Measurements from ENCODE around the gene EGFL6.
"Not testable (repeated sequence)": the region's sequence is repeated elsewhere in the genome, so short reads cannot be mapped to it uniquely, and the experiment has no call there.

EGFL6 gene

DNA sequence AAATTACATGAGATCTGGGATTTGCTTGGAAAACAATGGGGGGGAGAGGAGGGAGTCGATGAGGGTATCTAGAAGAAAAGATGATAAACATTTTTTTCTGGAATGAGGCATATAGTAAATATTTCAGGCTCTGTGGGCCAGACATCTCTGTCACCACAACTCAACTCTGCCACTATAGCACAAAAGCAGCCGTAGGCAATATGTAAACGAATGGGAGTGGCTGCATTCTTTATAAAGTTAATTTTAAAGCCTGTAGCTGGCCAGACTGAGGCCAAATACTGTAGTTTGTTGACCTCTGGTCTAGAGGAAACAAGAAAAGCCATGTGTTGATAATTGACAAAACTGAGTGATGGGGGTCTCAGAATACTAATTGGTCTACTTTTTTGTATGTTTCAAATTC lies 69.4 kb downstream of the EGFL6 start:
- H3K4me3 ChIP-seq (ENCODE audit: low read depth, low read length), result no peak overlapping the region
- TF ChIP-seq, protein P1, sequence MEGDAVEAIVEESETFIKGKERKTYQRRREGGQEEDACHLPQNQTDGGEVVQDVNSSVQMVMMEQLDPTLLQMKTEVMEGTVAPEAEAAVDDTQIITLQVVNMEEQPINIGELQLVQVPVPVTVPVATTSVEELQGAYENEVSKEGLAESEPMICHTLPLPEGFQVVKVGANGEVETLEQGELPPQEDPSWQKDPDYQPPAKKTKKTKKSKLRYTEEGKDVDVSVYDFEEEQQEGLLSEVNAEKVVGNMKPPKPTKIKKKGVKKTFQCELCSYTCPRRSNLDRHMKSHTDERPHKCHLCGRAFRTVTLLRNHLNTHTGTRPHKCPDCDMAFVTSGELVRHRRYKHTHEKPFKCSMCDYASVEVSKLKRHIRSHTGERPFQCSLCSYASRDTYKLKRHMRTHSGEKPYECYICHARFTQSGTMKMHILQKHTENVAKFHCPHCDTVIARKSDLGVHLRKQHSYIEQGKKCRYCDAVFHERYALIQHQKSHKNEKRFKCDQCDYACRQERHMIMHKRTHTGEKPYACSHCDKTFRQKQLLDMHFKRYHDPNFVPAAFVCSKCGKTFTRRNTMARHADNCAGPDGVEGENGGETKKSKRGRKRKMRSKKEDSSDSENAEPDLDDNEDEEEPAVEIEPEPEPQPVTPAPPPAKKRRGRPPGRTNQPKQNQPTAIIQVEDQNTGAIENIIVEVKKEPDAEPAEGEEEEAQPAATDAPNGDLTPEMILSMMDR (IDR thresholded peaks at IDR 0.05; ENCODE audit: low read depth, low read length, missing control alignments), result no peak
- no peak for DNase-seq
- no peaks in the 10 kb centered on the region for H3K27me3 ChIP-seq (replicated peaks)
- no peaks in the 10 kb centered on the region for H3K36me3 ChIP-seq (replicated peaks)
- no peak overlapping the region for H3K27ac ChIP-seq
- in situ Hi-C loops (cut with HindIII; ENCODE audit: low pct_ligation_motif_present, low sequenced_read_pairs), result no loop called here

DNA sequence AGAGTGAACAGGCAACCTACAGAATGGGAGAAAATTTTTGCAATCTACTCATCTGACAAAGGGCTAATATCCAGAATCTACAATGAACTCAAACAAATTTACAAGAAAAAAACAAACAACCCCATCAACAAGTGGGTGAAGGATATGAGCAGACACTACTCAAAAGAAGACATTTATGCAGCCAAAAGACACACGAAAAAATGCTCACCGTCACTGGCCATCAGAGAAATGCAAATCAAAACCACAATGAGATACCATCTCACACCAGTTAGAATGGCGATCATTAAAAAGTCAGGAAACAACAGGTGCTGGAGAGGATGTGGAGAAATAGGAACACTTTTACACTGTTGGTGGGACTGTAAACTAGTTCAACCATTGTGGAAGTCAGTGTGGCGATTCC lies 72.3 kb downstream of the EGFL6 start:
- in situ Hi-C loops (cut with HindIII; ENCODE audit: low pct_ligation_motif_present, low sequenced_read_pairs), result not testable (repeated sequence)

GRCh38 chrX:13645464-13646153 lies 76.2 kb downstream of the EGFL6 start:
- in situ Hi-C loops (cut with HindIII; ENCODE audit: low pct_ligation_motif_present, low sequenced_read_pairs), result no loop called here
- Histone ChIP-seq H3K27ac (no peak overlapping the region), H3K4me3 (ENCODE audit: low read depth, low read length) (no peak overlapping the region), H3K36me3 (replicated peaks) (no peaks in the 10 kb centered on the region), H3K27me3 (replicated peaks) (no peaks in the 10 kb centered on the region)
- TF ChIP-seq, protein P1 (IDR thresholded peaks at IDR 0.05; ENCODE audit: low read depth, low read length, missing control alignments), result no peak
- no peak for DNase-seq

More for the DNA sequence above, 72.3 kb downstream of the EGFL6 start:
- not testable (repeated sequence) for H3K27ac ChIP-seq; H3K27me3 ChIP-seq (replicated peaks); H3K4me3 ChIP-seq (ENCODE audit: low read depth, low read length); DNase-seq; H3K36me3 ChIP-seq (replicated peaks)

DNA sequence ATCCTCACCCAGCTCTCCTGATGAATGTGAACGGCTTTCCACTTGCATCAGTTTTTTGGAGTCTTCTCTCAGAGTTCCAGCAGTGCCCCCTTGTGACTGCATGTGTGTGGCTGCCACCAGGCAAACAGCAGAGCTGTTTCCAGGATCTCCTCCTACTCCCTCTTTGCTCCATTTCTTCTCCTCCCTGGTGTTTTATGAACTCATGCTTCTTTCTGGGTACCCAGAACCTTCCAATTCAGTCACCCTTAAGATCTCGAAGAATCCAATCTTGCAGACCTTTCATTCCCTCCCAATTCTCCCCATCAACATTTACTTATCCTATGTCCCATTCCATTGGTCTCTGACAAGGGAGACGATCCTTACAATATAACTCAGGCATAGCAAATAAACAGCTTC lies 76.8 kb downstream of the EGFL6 start:
- peak; percentile 72 for DNase-seq
- TF ChIP-seq, protein P1 (IDR thresholded peaks at IDR 0.05; ENCODE audit: low read depth, low read length, missing control alignments), result peak; percentile 86
- H3K27ac ChIP-seq, result no peak overlapping the region
- in situ Hi-C loops (cut with HindIII; ENCODE audit: low pct_ligation_motif_present, low sequenced_read_pairs), result no loop called here
- no peaks in the 10 kb centered on the region for H3K36me3 ChIP-seq (replicated peaks)
- H3K4me3 ChIP-seq (ENCODE audit: low read depth, low read length), result no peak overlapping the region
- H3K27me3 ChIP-seq (replicated peaks), result no peaks in the 10 kb centered on the region

DNA sequence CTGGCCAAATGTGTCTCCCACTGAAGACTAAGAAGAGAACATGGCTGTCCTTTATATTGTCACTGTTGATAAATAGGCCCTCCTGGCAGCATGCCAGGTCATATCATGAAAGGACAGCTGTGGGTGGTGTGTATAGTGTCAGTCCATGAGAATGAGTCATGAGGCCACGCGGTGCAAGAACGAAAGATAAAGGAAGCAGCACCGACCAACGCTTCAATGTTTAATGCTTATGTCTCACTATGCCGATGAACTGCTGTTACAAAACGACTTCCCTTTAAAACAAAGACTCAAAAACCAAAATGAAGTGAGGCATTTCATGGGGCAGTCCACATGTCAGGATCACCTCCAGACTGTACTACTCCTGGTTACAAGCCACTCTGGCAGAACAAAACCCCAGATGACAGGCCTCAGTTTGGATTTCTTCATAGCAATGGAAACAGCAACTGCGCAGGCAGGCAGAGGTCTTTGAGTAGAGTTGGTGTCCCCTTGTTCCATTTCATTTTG lies 78.4 kb downstream of the EGFL6 start:
- in situ Hi-C loops (cut with HindIII; ENCODE audit: low pct_ligation_motif_present, low sequenced_read_pairs), result no loop called here
- H3K36me3 ChIP-seq (replicated peaks), result no peaks in the 10 kb centered on the region
- H3K27me3 ChIP-seq (replicated peaks), result no peaks in the 10 kb centered on the region
- DNase-seq, result peak; percentile 83
- TF ChIP-seq, protein P1 (IDR thresholded peaks at IDR 0.05; ENCODE audit: low read depth, low read length, missing control alignments), result no peak
- peak overlapping the region; percentile 46 for H3K27ac ChIP-seq
- no peak overlapping the region for H3K4me3 ChIP-seq (ENCODE audit: low read depth, low read length)

DNA sequence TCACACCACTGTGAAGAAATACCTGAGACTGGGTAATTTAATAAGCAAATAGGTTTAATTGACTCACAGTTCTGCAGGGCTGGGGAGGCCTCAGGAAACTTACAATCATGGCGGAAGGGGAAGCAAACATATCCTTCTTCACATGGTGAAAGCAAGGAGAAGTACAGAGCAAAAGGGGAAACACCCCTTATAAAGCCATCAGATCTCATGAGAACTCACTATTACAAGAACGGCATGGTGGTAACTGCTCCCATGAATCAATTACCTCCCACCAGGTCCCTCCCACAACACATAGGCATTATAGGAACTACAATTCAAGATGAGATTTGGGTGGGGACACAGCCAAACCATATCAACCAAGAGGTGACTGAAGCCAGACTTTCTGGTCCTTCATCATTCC lies 78.9 kb downstream of the EGFL6 start:
- DNase-seq; H3K36me3 ChIP-seq (replicated peaks); H3K4me3 ChIP-seq (ENCODE audit: low read depth, low read length); H3K27me3 ChIP-seq (replicated peaks); in situ Hi-C loops (cut with HindIII; ENCODE audit: low pct_ligation_motif_present, low sequenced_read_pairs); H3K27ac ChIP-seq: not testable (repeated sequence)

DNA sequence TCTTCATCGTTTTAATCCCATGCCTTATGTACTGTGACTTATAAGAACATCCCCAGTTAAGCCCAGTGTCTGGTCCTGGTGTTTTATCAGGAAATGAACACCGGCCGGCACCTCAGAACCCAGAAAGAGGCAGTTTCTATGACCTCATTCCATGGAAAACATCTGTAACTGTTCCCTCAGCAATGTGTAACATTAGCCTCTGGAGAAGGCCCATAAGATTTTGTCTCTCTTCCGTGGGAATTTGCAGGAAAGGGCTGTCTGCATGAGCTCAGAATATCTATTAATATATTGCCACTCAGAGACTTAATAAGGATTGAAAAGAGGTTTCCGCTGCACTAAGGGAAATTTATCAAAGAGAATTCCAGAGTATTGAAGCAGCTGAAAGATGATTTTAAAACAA lies 80.4 kb downstream of the EGFL6 start:
- Histone ChIP-seq H3K27me3 (replicated peaks) (no peaks in the 10 kb centered on the region), H3K36me3 (replicated peaks) (no peaks in the 10 kb centered on the region), H3K4me3 (ENCODE audit: low read depth, low read length) (no peak overlapping the region), H3K27ac (no peak overlapping the region)
- peak; percentile 22 for DNase-seq
- in situ Hi-C loops (cut with HindIII; ENCODE audit: low pct_ligation_motif_present, low sequenced_read_pairs), result no loop called here
- TF ChIP-seq, protein P1 (IDR thresholded peaks at IDR 0.05; ENCODE audit: low read depth, low read length, missing control alignments), result no peak
